Lung (tissue), 12 donors: ENCODE results near the gene GABRG3. TPM values are rescaled to one million over a fixed set of nuclear protein-coding genes. Genes with fewer than 3 reads are reported as not detected.
A peak's percentile ranks its signal among the peaks of the same experiment; 100 is the strongest.

Source experiments
- ATAC-seq: fragments of 200-7000 bp; cut with Tn5 transposase; one replicate; pipeline ENCODE4 v1.9.1; 2020; ENCODE audit warnings: moderate number of reproducible peaks; ENCODE audit not compliant: insufficient read depth, low FRiP score
- DNase-seq, 3 donors: peaks; one replicate each; pipeline ENCODE4 v3.0.0-alpha.2; 2013 to 2017
- H3K27ac ChIP-seq, 2 donors: one replicate each; pipeline ENCODE4 v1.5.1; 2013; ENCODE audit warnings: mild to moderate bottlenecking in 2 of 2, moderate library complexity in 2 of 2, control low read depth in 1 of 2, inconsistent platforms in 1 of 2, low read depth in 1 of 2, low read length in 1 of 2
- H3K27me3 ChIP-seq, 3 donors: one replicate each; pipeline ENCODE4 v1.5.1; 2013; ENCODE audit warnings: low read length in 2 of 3; ENCODE audit not compliant: control insufficient read depth in 3 of 3, insufficient read depth in 3 of 3
- H3K36me3 ChIP-seq, 4 donors: one replicate each; pipeline ENCODE4 v1.5.1; 2013; ENCODE audit warnings: low read length in 4 of 4, mild to moderate bottlenecking in 1 of 4, moderate library complexity in 1 of 4; ENCODE audit not compliant: control insufficient read depth in 4 of 4, insufficient read depth in 4 of 4
- H3K4me1 ChIP-seq, 5 donors: one replicate each; pipeline ENCODE4 v1.5.1; 2013; ENCODE audit warnings: low read length in 5 of 5, mild to moderate bottlenecking in 2 of 5, moderate library complexity in 1 of 5; ENCODE audit not compliant: control insufficient read depth in 5 of 5, insufficient read depth in 5 of 5
- H3K4me3 ChIP-seq: one replicate; pipeline ENCODE4 v1.5.1; 2013; ENCODE audit warnings: mild to moderate bottlenecking, control low read depth, moderate library complexity
- H3K9ac ChIP-seq, 2 donors: one replicate each; pipeline ENCODE4 v1.5.1; 2013; ENCODE audit warnings: low read length in 2 of 2, control low read depth in 1 of 2; ENCODE audit not compliant: insufficient read depth in 1 of 2
- H3K9me3 ChIP-seq, 4 donors: one replicate each; pipeline ENCODE4 v1.5.1; 2013; ENCODE audit warnings: low read length in 3 of 4, mild to moderate bottlenecking in 1 of 4, moderate library complexity in 1 of 4; ENCODE audit not compliant: control insufficient read depth in 4 of 4, insufficient read depth in 3 of 4
- WGBS, 2 donors: extraction: QIAGEN DNeasy Blood & Tissue Kit; methylation state at CpG; one replicate each; pipeline ENCODE4 v1.1.7; 2013; 5-methylcytosine and 5-hydroxymethylcytosine counted together
- polyA plus RNA-seq, 2 donors: library from polyadenylated mRNA; stranded (reverse); fragments of 200-250 nt; gene quantifications; one replicate each; pipeline ENCODE4 v1.2.1, GENCODE V29; 2013
- total RNA-seq, 2 donors: library from RNA; depleted of rRNA in 1 of 2; stranded (reverse); fragments of >200 nt in 1 of 2; gene quantifications; one replicate each; pipeline ENCODE4 v1.2.1, GENCODE V29; 2014 to 2021
- TF ChIP-seq, protein P1 (sequence below): IDR thresholded peaks from 2 replicates; pipeline ENCODE4 v1.5.1; 2012; ENCODE audit warnings: mild to moderate bottlenecking; ENCODE audit errors: control extremely low read depth, extremely low read depth
- donor health status: control.
- donor health status: control.
- donor health status: Bipolar disorder and iron deficiency.
- donor health status: healthy.
- donor health status: DM: yes; HTN: yes; CAD: no.

GABRG3 gene
- total and polyA plus RNA-seq, 4 donors = 16.9 TPM; not detected in 3

DNA sequence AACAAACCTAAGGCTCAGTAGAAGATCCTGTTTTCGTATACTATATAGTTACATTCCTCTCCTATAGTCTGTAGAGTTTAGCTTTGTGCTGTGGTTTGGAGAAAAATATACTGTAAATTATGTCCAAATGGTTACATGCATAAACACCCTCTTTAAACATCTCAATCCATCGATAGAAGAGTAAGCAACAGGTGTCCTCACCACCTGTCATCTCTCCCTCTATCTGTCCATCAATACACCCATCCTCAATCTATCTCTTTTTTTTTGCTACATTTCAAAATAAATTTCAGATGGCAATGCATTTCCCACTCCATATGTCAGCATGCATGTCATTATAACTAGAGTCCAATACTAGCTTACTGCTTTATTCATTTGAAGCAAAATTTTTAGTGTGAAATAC lies 21.0 kb upstream of the GABRG3 start:
- H3K27me3 ChIP-seq = peaks cover 0 to 3% (median 0%) of the 10 kb centered on the region in 3 donors
- 77 to 84% methylated on average over 2 of the region's 2 CpGs for WGBS, 2 donors
- H3K36me3 ChIP-seq = no peaks in the 10 kb centered on the region
- no peak overlapping the region for H3K9ac ChIP-seq
- no peaks in the 10 kb centered on the region for H3K4me1 ChIP-seq
- ATAC-seq = no peak
- no peak overlapping the region for H3K4me3 ChIP-seq
- H3K9me3 ChIP-seq = peaks cover 0 to 4% (median 2%) of the 10 kb centered on the region in 4 donors
- no peak for DNase-seq
- no peak overlapping the region for H3K27ac ChIP-seq
- TF ChIP-seq, protein P1, sequence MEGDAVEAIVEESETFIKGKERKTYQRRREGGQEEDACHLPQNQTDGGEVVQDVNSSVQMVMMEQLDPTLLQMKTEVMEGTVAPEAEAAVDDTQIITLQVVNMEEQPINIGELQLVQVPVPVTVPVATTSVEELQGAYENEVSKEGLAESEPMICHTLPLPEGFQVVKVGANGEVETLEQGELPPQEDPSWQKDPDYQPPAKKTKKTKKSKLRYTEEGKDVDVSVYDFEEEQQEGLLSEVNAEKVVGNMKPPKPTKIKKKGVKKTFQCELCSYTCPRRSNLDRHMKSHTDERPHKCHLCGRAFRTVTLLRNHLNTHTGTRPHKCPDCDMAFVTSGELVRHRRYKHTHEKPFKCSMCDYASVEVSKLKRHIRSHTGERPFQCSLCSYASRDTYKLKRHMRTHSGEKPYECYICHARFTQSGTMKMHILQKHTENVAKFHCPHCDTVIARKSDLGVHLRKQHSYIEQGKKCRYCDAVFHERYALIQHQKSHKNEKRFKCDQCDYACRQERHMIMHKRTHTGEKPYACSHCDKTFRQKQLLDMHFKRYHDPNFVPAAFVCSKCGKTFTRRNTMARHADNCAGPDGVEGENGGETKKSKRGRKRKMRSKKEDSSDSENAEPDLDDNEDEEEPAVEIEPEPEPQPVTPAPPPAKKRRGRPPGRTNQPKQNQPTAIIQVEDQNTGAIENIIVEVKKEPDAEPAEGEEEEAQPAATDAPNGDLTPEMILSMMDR = no peak

DNA sequence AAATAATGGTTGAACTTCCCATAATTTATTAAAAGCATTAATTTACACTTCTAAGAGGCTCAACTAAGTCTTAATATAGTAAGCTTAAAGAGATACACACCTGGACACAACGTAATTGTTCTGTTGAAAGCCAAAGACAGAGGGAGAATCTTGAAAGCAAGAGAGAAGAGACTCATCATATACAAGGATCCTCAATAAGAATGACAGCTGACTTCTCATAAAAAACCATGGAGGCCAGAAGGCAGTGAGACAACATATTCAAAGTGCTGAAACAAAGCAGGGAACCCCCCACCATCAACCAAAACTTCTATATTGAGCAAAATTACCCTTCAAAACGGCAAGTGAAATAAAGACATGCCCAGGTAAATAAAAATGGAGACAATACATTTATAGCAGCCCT lies 16.6 kb upstream of the GABRG3 start:
- H3K36me3 ChIP-seq = no peaks in the 10 kb centered on the region
- H3K9ac ChIP-seq = no peak overlapping the region
- no peaks in the 10 kb centered on the region for H3K4me1 ChIP-seq
- peaks cover 0 to 3% (median 0%) of the 10 kb centered on the region in 3 donors for H3K27me3 ChIP-seq
- H3K27ac ChIP-seq = no peak overlapping the region
- ATAC-seq (no peak), DNase-seq (no peak)
- TF ChIP-seq, protein P1 = no peak
- H3K4me3 ChIP-seq = no peak overlapping the region
- 65 to 81% methylated on average over 2 of the region's 2 CpGs for WGBS, 2 donors
- H3K9me3 ChIP-seq = peaks cover 0 to 3% (median 0%) of the 10 kb centered on the region in 4 donors

DNA sequence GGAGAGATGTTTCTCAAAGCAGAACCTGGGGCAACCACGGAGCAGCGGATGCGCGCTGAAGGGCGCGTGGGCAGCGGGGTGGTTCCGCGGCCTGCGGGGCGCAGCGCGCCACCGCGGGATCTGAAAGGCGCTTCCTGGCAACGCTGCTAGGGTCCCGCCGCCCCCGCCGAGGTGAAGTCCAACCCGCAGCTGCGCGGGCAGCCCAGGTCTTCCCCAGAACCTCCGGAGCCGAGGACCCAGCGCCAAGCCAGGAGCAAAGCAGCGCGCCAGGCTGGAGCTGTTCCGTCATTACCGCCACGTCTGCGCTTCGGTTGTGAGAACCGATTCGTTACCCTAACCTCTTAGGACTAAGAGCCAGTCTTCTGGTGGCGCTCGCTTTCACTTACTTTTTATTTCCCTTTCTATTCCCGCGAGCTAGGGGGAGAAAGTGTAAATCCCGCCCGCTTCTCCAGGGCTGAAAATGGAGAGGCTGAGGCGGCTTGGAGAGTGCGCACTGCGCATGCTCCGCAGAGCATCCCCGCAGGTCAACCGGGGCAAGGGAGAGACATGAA lies 3.2 kb upstream of the GABRG3 start:
- Histone ChIP-seq H3K9ac (peak overlapping the region; percentile 39 to 85), H3K4me1 (peaks cover 0 to 16% (median 3%) of the 10 kb centered on the region in 5 donors), H3K4me3 (no peak overlapping the region), H3K36me3 (no peaks in the 10 kb centered on the region), H3K27ac (no peak overlapping the region), H3K27me3 (peaks cover 0 to 17% (median 8%) of the 10 kb centered on the region in 3 donors), H3K9me3 (peaks cover 0 to 2% (median 0%) of the 10 kb centered on the region in 4 donors)
- no peak for ATAC-seq
- 4 to 5% methylated on average over 48 of the region's 48 CpGs for WGBS, 2 donors
- DNase-seq = peak; percentile 85 to 91 (median 87)
- TF ChIP-seq, protein P1 = no peak

DNA sequence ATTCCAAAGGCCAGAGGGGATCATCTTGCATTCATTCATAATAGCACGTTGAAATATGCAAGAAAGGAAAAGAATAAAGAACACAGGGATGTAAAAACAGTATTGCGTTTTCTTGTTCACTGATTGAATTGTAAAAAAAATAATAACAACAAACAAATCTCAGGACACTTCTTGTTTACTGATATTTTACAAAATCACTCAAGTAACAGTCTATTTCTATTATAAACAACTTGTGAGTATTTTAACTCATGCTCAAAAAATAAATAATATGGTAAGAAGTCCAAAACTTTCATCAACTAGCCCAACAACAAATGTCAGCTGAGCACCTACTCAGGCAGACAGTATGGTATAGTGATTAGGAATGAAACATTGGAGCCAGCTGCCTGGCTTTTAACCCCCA lies 2.2 kb upstream of the GABRG3 start:
- no peak for ATAC-seq
- DNase-seq = peak in 2 of 3 donors; percentile 62 to 79

More for the DNA sequence above, 2.2 kb upstream of the GABRG3 start:
- Histone ChIP-seq H3K9me3 (peaks cover 0 to 2% (median 0%) of the 10 kb centered on the region in 4 donors), H3K4me3 (no peak overlapping the region), H3K27ac (no peak overlapping the region), H3K27me3 (peaks cover 0 to 17% (median 8%) of the 10 kb centered on the region in 3 donors), H3K9ac (no peak overlapping the region), H3K36me3 (no peaks in the 10 kb centered on the region), H3K4me1 (peaks cover 0 to 19% (median 3%) of the 10 kb centered on the region in 5 donors)
- TF ChIP-seq, protein P1 = no peak
- WGBS, 2 donors = 67 to 68% methylated on average over 2 of the region's 2 CpGs
